SK-N-SH treated with all-trans-retinoic acid at 6 μM for 48 hours (cell line): ENCODE measurements around the gene CMTR2.

ENCODE experiments used
- ATAC-seq: fragments of 200-7000 bp; cut with Tn5 transposase; 3 replicates; pipeline ENCODE4 v1.9.1; 2020; ENCODE audit warnings: mild to moderate bottlenecking, moderate library complexity
- ARNTL ChIP-seq: fragments of 450-650 bp; formaldehyde crosslinking; IDR thresholded peaks from 2 replicates; pipeline ENCODE4 v1.5.0; 2020; ENCODE audit warnings: low read depth, mild to moderate bottlenecking, moderate library complexity, borderline replicate concordance
- CSDC2 ChIP-seq: fragments of 250-450 bp; sonication (Bioruptor Pico); IDR thresholded peaks from 2 replicates; pipeline ENCODE4 v1.5.0; 2020; ENCODE audit warnings: mild to moderate bottlenecking, moderate library complexity
- ESRRG ChIP-seq: fragments of 250-450 bp; sonication (Bioruptor Pico); IDR thresholded peaks from 2 replicates; pipeline ENCODE4 v1.6.1; 2021; ENCODE audit warnings: mild to moderate bottlenecking
- GLIS3 ChIP-seq: fragments of 250-450 bp; sonication (Bioruptor Pico); IDR thresholded peaks from 2 replicates; pipeline ENCODE4 v1.5.0; 2020; ENCODE audit warnings: mild to moderate bottlenecking, moderate library complexity
- ISL1 ChIP-seq: fragments of 250-450 bp; sonication (Bioruptor Pico); IDR thresholded peaks from 2 replicates; pipeline ENCODE4 v2.1.2; 2022; ENCODE audit warnings: mild to moderate bottlenecking, moderate library complexity
- OSR1 ChIP-seq: fragments of 250-450 bp; sonication (Bioruptor Pico); IDR thresholded peaks from 2 replicates; pipeline ENCODE4 v1.8.0; 2022; ENCODE audit warnings: moderate library complexity, mild to moderate bottlenecking, inconsistent platforms
- PATZ1 ChIP-seq: fragments of 250-450 bp; sonication (Bioruptor Pico); IDR thresholded peaks from 2 replicates; pipeline ENCODE4 v1.8.0; 2020; ENCODE audit warnings: mild to moderate bottlenecking, moderate library complexity, borderline replicate concordance
- POU6F1 ChIP-seq: fragments of 250-450 bp; sonication (Bioruptor Pico); IDR thresholded peaks from 2 replicates; pipeline ENCODE4 v1.8.0; 2021; ENCODE audit warnings: low read depth, mild to moderate bottlenecking, moderate library complexity, borderline replicate concordance
- PPARA ChIP-seq: fragments of 250-450 bp; sonication (Bioruptor Pico); IDR thresholded peaks from 2 replicates; pipeline ENCODE4 v1.5.0; 2020; ENCODE audit warnings: mild to moderate bottlenecking, borderline replicate concordance
- RARB ChIP-seq: fragments of 250-450 bp; sonication (Bioruptor Pico); IDR thresholded peaks from 2 replicates; pipeline ENCODE4 v1.8.0; 2021; ENCODE audit warnings: mild to moderate bottlenecking, moderate library complexity
- SNAI2 ChIP-seq: fragments of 250-450 bp; sonication (Bioruptor Pico); IDR thresholded peaks from 2 replicates; pipeline ENCODE4 v1.5.0; 2020; ENCODE audit warnings: mild to moderate bottlenecking, moderate library complexity
- TCF4 ChIP-seq: fragments of 250-450 bp; sonication (Bioruptor Pico); IDR thresholded peaks from 2 replicates; pipeline ENCODE4 v1.8.0; 2021; ENCODE audit warnings: mild to moderate bottlenecking, moderate library complexity, borderline replicate concordance
- TOX ChIP-seq: fragments of 250-450 bp; sonication (Bioruptor Pico); IDR thresholded peaks from 2 replicates; pipeline ENCODE4 v1.8.0; 2021; ENCODE audit warnings: mild to moderate bottlenecking, moderate library complexity, borderline replicate concordance
- TSHZ2 ChIP-seq: fragments of 250-450 bp; sonication (Bioruptor Pico); IDR thresholded peaks from 2 replicates; pipeline ENCODE4 v1.5.0; 2020; ENCODE audit warnings: mild to moderate bottlenecking, moderate library complexity
- ZC3H10 ChIP-seq: fragments of 250-450 bp; sonication (Bioruptor Pico); IDR thresholded peaks from 2 replicates; pipeline ENCODE4 v1.5.1; 2021; ENCODE audit warnings: mild to moderate bottlenecking, moderate library complexity
- ZFP3 ChIP-seq: fragments of 250-450 bp; sonication (Bioruptor Pico); IDR thresholded peaks from 2 replicates; pipeline ENCODE4 v1.5.0; 2020; ENCODE audit warnings: mild to moderate bottlenecking, moderate library complexity
- ZFP30 ChIP-seq: fragments of 450-650 bp; formaldehyde crosslinking; IDR thresholded peaks from 2 replicates; pipeline ENCODE4 v1.5.0; 2022; ENCODE audit warnings: mild to moderate bottlenecking, moderate library complexity
- ZNF565 ChIP-seq: fragments of 450-650 bp; formaldehyde crosslinking; conservative IDR thresholded peaks from 2 replicates; pipeline ENCODE4 v1.5.0; 2020; ENCODE audit warnings: low read depth, mild to moderate bottlenecking, moderate library complexity
- ZNF70 ChIP-seq: fragments of 450-650 bp; formaldehyde crosslinking; IDR thresholded peaks from 2 replicates; pipeline ENCODE4 v1.5.0; 2020; ENCODE audit warnings: mild to moderate bottlenecking, moderate library complexity
- ZNF8 ChIP-seq: fragments of 450-650 bp; formaldehyde crosslinking; IDR thresholded peaks from 2 replicates; pipeline ENCODE4 v1.5.0; 2020; ENCODE audit warnings: mild to moderate bottlenecking, moderate library complexity
- TF ChIP-seq, protein P1 (sequence below): fragments of 250-450 bp; sonication (Bioruptor Pico); IDR thresholded peaks from 2 replicates; pipeline ENCODE4 v1.5.1; 2021; ENCODE audit warnings: mild to moderate bottlenecking, moderate library complexity

The CMTR2 gene

DNA sequence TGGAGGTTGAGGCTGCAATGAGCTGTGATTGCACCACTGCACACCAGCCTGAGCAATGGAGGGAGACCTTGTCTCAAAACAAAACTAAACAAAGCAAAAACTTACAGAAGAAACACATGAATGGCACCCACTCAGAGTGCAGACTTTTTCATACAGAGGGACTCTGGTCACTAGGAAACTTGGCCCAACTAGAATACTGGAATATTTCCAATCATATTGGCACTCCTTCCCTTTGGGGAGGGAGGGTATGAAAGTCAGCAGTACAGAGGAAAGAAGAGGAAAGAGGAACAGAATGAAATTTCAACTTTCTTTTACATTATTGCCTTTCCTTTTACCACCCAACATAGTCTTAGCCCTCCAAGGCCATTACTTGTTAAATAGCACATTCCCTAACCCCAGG lies 28.2 kb downstream of the CMTR2 start:
- TF ChIP-seq POU6F1: no peak
- no peak for TF ChIP-seq TSHZ2 (CRISPR knock-in tag)
- no peak for TF ChIP-seq ZFP3 (CRISPR knock-in tag)
- TF ChIP-seq ESRRG (CRISPR knock-in tag): no peak
- TF ChIP-seq, protein P1, sequence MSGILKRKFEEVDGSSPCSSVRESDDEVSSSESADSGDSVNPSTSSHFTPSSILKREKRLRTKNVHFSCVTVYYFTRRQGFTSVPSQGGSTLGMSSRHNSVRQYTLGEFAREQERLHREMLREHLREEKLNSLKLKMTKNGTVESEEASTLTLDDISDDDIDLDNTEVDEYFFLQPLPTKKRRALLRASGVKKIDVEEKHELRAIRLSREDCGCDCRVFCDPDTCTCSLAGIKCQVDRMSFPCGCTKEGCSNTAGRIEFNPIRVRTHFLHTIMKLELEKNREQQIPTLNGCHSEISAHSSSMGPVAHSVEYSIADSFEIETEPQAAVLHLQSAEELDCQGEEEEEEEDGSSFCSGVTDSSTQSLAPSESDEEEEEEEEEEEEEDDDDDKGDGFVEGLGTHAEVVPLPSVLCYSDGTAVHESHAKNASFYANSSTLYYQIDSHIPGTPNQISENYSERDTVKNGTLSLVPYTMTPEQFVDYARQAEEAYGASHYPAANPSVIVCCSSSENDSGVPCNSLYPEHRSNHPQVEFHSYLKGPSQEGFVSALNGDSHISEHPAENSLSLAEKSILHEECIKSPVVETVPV (CRISPR knock-in tag): no peak
- no peak for TF ChIP-seq ARNTL (CRISPR knock-in tag)
- TF ChIP-seq ISL1 (CRISPR knock-in tag): no peak
- TF ChIP-seq TOX (CRISPR knock-in tag): no peak
- no peak for TF ChIP-seq CSDC2 (CRISPR knock-in tag)
- TF ChIP-seq ZC3H10 (CRISPR knock-in tag): no peak
- no peak for TF ChIP-seq ZFP30
- no peak for TF ChIP-seq SNAI2
- TF ChIP-seq, all 23 proteins: peak for 0
- ATAC-seq: no peak

- ATAC-seq: no peak
- TF ChIP-seq GLIS3 (CRISPR knock-in tag) (no peak), RARB (CRISPR knock-in tag) (no peak), ZFP3 (CRISPR knock-in tag) (no peak), ARNTL (CRISPR knock-in tag) (no peak), OSR1 (CRISPR knock-in tag) (no peak)
Observed at GRCh38 chr16:71259086-71259485, 30.1 kb downstream of the CMTR2 start.

- TF ChIP-seq PATZ1 (no peak), PPARA (no peak), RARB (CRISPR knock-in tag) (no peak)
- ATAC-seq: no peak
Observed at GRCh38 chr16:71258372-71258771, 30.8 kb downstream of the CMTR2 start.

- TF ChIP-seq ARNTL (CRISPR knock-in tag): no peak
- TF ChIP-seq ISL1 (CRISPR knock-in tag): no peak
- TF ChIP-seq POU6F1: no peak
- TF ChIP-seq SNAI2: no peak
- TF ChIP-seq, protein P1 (CRISPR knock-in tag): no peak
- TF ChIP-seq ESRRG (CRISPR knock-in tag): no peak
- no peak for TF ChIP-seq PPARA
- no peak for TF ChIP-seq GLIS3 (CRISPR knock-in tag)
- TF ChIP-seq OSR1 (CRISPR knock-in tag): no peak
- no peak for TF ChIP-seq ZNF70 (CRISPR knock-in tag)
- no peak for TF ChIP-seq RARB (CRISPR knock-in tag)
- no peak for TF ChIP-seq TSHZ2 (CRISPR knock-in tag)
- TF ChIP-seq ZFP3 (CRISPR knock-in tag): no peak
- no peak for TF ChIP-seq ZNF8 (CRISPR knock-in tag)
- no peak for TF ChIP-seq ZNF565 (CRISPR knock-in tag)
- no peak for TF ChIP-seq ZC3H10 (CRISPR knock-in tag)
- TF ChIP-seq TOX (CRISPR knock-in tag): no peak
- TF ChIP-seq TCF4 (CRISPR knock-in tag): no peak
- TF ChIP-seq, all 23 proteins: peak for 0
- no peak for ATAC-seq
Observed at GRCh38 chr16:71257768-71258167, 31.4 kb downstream of the CMTR2 start.
